Measurements from ENCODE around the gene PDE4B. TPM values are rescaled to one million over a fixed set of nuclear protein-coding genes. Genes with fewer than 3 reads are reported as not detected.

The PDE4B gene
- total RNA-seq, 1 experiment from 2014 or later = 5.5 TPM

- Histone ChIP-seq H3K27ac (ENCODE audit: low read length) (no peak overlapping the region), H3K9me2 (replicated peaks; ENCODE audit: insufficient read depth, low read length) (no peaks in the 10 kb centered on the region), H3K79me2 (ENCODE audit: low read length) (no peaks in the 10 kb centered on the region), H3K36me3 (ENCODE audit: insufficient read depth, low read length) (0 out of 2 replicates have a peak, but pooled peaks cover 4% of the 10 kb centered on the region), H3K27me3 (ENCODE audit: low read length) (no peaks in the 10 kb centered on the region), H3K9me3 (ENCODE audit: low read length) (peaks cover 4% of the 10 kb centered on the region), H2AFZ (ENCODE audit: low read length) (no peak overlapping the region), H3K4me3 (ENCODE audit: low read length) (no peak overlapping the region), H3K4me2 (ENCODE audit: low read depth, low read length, poor library complexity, severe bottlenecking) (no peak overlapping the region), H3K4me1 (ENCODE audit: low read length) (peaks cover 10% of the 10 kb centered on the region), H3K9ac (ENCODE audit: low read length) (no peak overlapping the region), H4K20me1 (ENCODE audit: insufficient read depth, low read depth, low read length) (no peaks in the 10 kb centered on the region)
- DNase-seq = no peak
Observed at GRCh38 chr1:66422804-66423203, 630.1 kb downstream of the PDE4B start.

Small RNA genes within 50 kb of the gene (small RNA-seq; reads per million reads assigned to genes)
- gene RN7SL854P (not detected), gene RNU4-88P (not detected)
